GM04503 (cell line): ENCODE results near the gene S100A8.

ENCODE experiments used
- DNase-seq: peaks from one replicate; pipeline ENCODE4 v3.0.0-alpha.2; 2012; ENCODE audit warnings: low read depth

Gene S100A8

DNA sequence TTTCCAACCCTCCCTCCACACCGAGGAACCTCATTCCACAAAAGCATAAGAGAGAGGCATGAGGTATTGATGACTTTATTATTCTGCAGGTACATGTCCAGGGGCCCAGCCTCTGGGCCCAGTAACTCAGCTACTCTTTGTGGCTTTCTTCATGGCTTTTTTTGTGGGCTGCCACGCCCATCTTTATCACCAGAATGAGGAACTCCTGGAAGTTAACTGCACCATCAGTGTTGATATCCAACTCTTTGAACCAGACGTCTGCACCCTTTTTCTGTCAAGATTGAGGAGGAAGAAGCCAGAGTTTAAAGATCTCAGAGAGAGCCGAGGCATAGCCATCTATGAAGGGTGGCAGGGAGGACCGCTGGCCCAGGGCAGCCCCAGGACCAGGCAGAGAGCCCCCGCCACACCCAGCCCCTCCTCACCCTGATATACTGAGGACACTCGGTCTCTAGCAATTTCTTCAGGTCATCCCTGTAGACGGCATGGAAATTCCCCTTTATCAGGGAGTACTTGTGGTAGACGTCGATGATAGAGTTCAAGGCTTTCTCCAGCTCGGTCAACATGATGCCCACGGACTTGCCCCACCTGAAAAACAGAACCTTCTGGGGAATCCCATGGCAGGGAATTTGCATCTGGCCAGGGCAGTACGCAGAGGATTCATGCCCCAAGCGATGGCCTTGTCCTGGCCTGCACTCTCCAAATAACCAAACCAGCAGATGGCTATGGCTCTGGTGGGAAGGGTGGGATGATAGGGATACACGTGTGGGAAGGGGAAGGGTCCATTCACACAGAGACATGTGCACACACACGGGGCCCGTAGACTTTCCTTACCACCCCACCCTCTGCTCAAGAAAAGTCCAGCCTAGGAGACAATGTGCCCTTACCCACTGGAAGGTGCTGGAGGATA is 647 bp downstream of the S100A8 start:
- DNase-seq: no peak

DNA sequence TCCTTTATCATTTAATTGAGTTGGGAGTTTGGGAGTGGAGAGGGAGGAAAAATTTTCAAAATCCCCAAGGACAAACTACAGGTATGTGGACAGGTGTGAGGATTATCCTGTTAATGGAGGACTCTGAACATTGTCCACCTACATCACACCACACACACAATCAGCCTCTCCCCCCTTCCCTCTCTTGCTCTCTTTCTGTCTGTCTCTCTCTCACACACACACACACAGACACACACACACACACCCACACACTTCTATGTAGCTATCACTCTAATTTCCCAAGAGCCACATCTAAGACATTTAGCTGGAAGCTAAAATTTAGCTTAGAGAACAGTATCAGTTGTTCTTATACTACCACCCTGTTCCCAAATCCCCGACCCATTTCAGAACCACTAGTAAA is 1.5 kb downstream of the S100A8 start:
- DNase-seq: no peak

DNA sequence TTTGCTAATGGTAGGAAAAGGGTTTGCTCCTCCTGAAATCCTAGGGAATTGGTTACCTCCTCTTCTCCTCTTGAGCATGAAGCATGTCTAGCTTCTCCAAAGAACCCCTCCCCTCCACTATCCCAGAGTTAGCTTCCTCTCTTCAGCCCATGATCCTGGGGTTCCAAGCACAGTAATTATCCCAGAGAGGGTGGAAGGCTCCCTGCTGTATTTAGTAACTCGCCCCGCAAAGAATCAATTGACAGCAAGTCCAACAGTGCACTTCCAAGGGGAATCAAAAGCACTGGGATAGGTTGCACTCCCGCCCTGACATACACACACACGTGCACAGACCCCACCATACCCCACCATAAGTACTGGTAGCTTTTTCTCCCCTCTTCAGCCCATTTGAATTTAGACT is 3.1 kb downstream of the S100A8 start:
- no peak for DNase-seq

DNA sequence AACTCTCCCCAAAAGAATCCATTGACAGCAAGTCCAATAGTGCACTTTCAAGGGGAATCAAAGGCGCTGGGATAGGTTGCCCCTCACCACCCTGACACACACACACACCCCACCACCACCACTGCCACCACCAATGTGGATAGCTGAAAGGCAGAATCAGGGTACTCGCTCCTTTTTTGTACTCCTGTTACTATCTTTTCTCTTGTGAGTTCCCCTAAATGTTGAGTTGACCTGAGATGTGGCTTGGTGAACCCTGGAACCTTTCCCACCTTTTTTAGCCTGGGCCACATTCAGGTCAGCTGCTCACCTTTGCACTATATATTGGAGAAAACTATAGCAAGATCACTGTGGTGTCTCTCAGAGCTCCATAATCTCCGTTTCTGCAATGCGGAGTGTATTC is 3.9 kb downstream of the S100A8 start:
- no peak for DNase-seq

DNA sequence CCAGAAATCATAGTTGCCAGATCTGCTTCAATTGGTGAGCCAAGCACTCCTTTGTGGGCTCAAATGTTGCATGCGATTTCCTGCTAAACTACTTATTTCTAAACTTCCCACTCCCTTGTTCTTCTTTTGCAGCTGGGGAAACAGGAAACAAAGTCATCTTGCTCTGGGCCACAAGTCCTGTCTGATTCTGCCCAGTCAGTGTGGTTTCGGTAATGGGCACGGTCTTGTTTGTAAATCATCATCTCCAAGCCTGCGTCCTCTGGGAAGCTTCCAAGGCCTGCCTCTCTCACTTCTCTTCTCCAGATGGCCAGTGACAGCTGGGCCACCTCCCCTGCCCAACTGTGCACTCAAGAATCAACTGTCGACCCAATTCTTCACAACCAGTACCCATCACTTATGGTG is 4.4 kb downstream of the S100A8 start:
- DNase-seq: no peak

DNA sequence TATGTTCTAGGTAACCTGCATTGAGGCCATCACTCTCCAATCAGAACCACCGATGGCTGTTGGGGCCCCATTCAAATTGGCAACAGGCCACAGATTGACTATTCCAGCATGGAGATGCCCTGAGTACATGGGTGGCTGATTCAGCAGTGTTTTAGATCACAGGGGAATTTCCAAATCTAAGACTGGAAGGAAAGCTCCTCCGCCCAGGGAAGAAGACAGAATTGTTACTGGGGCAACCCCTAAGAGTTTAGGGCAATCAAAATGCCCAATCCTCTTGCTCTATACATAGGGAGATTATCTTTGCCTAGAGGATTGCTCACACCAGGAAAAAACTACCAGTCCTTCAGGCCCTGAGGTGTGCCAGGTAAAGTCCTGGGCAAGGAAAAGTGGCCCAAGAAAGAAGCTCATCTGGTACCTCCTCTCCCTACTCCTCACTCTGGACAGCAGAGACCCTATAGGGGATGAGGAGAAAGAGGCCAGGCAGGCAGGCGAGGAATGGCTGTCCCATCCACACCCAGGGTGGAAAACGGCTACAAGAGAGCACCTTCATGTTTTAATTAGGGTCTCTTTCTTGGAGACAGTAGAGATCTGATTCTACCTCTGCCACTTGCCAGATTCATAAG is 5.8 kb downstream of the S100A8 start:
- no peak for DNase-seq

DNA sequence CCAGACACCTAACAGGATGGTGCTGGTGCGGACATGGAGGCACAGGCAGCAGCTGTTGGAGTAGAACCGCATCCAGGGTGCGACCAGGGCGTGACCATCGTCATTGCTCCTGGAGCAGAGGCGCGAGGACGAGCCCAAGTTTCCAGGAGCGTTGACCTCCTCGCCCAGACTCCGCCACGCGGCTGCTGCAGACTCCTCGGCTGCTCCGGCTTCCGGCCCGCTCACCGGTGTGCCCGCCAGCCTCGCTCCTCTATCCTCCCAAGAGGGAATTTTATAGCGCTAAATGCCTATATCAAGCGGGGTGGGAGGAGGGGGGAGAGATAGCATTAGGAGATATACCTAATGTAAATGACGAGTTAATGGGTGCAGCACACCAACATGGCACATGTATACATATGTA is 10.2 kb downstream of the S100A8 start:
- no peak for DNase-seq

DNA sequence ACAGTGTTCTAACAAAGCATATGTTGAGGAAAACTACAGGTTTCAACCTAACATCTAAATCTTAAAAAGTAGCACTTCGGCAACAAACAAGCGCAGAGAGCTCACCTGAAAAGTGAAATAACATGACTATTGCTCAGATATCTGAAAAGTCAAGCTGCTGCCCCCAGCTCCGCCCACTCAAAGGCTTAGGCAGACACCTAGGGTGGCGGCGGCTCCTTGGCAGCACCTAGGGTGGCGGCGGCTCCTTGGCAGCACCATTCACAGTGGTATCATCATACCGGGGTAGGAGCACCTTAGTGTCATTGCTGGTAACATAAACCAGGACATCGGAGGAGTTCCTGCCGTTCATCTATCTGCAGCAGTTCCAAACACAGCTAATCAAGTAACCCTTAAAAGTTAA is 11.3 kb downstream of the S100A8 start:
- DNase-seq: no peak

DNA sequence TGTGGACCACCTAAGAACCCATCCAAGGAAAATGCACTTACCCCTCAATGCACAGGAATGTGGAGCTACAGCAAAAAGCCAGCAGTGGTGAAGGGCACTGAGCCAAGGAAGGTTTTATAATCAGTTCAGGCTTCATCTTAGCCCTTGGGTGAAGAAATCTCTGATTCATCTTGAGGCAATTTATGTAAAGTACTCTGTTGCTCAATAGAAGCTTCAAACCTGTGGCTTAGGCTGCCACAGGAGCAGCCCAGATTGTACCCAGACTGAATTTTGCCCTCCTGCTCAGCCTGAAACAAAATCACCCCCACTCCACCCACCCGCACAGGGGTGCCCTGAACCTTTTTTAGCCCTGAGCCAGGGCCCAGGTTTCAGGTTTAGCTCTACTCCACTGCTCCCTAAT is 15.4 kb downstream of the S100A8 start, which contains the start of gene S100A12:
S100A12 (minus strand) TSS at position 111 of the 400 bp plus-strand sequence. CDS start 1,029 bp downstream, outside the sequence.
- DNase-seq: peak; percentile 64

DNA sequence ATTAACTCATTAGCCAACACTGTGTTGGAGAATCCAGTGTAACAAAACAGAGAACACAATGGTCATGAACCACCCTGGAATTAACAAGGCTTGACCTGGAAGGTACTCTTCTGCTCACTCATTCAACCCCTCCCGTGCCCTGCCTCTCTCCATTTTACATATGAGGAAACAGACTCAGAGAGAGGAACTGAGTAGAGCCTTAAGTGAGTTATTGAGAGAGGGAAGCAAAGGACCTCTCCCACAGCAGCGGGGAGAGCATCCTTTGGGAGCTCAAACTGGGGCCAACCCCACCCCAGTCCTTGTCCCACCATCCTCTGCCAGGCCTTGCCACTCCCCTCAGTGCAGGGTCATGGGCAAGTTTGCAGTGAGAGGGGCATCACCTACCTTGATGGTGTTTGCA is 16.8 kb downstream of the S100A8 start:
- DNase-seq: no peak

DNA sequence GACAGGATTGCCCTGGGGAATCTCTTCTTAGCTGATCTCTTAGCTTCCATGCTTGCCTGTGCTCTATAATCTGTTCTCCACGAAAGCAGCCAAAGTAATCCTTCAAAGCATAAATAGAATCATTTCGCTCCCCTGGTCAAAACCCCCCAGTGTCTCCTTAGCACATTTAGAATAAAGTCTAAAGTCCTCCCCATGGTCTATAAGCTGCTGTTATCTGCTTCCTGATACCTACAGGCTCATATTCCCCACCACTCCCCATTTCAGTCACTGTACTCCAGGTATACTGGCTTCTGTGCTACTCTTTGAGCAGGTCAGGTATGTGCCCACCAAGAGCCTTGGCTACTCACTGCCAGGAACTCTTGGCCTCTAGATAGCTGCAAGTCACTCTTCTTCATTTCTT is 18.3 kb downstream of the S100A8 start:
- no peak for DNase-seq

DNA sequence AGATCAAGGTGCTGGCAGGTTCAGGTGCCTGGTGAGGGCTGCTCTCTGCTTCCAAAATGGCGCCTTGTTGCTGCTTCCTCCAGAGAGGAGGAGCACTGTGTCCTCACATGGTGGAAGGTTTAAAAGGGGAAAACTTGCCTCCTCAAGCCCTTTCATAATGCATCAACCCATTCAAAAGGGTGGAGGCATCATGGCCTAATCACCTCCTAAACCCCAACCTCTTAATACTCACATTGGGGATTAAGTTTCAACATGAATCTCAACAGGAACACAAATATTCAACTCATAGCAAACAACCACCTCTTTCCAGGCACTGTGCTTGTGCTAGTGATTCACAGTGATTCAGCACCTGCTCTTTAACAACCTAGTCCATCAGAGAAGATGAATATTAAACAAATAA is 19.6 kb downstream of the S100A8 start:
- DNase-seq: no peak

DNA sequence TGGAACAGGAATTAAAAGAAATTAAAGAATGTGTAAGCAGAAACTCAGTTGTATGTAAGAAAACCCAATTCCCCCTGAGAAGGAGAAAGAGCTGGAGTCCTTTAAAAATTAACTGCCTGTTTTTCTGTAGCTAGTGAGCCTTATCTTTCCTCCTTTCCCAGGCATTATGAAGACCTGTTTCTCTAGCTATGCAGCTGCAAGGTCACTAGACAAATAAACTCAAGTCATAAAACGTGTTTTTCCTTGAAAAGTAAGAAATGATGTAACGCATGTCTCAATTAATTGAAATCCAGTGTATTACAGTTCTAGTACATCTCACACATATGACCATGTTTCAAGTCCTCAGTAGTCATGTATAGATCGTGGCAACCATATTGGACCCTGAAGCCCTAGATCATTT is 20.7 kb downstream of the S100A8 start:
- DNase-seq: no peak

DNA sequence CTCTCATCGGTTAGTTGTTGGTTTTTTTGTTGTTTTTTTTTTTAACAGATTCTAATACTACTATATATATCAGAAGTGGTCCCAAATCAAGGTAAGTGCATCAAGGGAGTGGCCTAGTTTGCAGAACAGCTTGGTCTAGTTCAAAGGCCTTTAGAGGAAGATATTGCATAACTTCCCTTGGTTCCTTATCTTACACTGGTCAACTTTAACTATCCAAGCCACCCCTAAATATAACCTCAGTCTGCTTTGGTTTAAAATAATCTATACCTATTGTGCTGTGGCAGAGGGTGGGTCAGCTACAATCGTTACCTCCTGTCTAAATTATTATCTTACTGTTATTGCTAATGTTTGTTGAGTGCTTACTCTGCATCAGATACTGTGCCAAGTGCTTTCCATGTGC is 22.4 kb downstream of the S100A8 start:
- DNase-seq: no peak

DNA sequence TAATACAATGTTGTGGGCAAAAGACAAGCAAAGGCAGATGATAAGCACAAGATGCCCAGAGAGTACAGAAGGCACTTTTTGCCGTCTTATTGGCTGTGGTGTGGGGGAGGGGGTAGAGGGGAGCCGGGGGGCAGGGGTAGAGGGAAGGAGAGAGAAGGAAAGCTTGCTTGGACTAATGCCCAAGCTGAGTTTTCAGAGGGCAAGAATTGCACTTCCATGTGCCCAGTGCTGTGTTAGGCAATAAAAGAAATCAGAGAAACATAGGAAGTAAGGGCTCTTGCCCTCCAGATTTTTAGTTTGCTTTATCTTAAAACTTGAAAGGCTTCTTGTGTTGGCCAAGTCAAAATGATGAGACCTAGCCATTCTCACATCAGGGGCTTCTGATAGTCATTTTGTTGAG is 23.8 kb downstream of the S100A8 start:
- no peak for DNase-seq

DNA sequence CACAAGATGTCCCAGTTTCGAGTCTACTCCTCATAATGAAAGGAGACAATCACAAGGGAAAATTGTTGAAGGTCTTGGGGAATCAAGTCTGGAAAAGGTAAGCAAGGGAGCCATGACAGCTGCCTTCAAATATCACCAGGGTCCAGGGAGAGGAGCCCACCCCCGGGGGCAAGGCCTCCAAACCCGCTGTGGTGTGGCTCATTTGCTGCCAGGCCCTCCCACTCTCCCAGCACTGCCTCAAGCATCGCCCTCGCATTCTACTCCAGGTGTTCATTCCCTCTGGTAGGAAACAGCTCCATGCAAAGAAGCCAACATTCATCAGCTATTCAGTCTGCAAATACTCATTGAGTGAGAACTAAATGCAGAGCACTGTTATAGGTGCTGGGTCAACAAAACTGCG is 24.6 kb downstream of the S100A8 start:
- DNase-seq: no peak

DNA sequence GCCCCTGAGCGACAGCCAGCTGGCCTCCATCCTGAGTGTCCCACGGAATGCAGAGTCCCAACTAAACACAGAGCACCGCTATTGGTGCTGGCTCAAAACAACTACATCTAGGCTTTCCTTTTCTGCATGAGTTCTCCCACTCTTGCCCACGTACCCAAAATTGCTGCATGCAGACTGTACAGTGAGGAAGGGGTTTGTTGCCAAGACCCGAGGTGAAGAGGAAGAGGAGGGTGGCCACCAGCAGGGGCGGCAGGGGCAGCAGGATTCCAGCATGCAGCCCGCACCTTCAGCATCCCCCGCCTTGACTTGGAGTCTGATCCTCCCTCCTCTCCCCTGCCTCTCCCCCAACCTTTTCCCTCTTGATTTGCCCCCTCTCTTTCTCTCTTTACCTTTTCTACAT is 25.2 kb downstream of the S100A8 start:
- DNase-seq: no peak

DNA sequence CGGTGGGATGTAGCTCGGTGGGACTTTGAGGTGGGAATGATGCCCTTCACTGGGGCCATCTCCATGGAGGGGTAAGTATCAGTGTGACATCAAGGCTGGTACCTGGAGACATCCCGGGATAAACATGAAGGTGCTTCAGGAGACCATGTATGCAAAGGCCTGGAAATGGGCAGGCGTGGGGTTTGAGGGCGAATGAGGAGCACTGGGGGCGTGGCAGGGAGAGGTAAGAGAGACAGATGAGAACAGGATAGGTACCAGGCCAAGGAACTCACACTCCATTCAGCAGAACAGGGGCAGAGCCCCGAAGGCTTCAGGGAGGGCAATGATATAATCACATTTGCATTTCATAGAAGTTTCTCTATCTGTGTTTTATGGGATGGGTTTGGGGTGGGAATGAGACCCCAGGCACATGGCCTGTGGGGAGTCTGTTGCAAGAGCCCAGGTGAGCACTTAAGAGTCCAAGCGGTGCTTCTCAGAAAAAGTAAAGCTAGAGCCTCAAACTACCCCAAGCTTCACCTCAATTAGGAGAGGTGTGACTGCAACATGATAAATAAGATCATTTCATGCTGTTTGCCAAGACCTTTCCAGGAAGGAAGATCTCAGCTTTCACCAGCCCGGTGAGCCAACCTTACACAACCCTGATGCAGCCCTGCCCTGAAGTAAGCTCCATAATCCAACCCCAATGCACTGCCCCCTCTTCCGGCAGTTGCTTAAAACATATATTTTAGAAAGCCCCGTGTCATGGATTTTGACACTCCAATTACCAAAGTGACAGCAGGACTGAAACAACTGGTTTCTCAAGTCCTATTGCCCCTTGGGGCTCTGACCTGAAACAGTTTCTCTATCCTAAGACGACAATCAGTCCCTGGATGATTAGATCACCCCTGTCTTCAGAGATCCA is 25.9 kb downstream of the S100A8 start:
- DNase-seq: no peak

DNA sequence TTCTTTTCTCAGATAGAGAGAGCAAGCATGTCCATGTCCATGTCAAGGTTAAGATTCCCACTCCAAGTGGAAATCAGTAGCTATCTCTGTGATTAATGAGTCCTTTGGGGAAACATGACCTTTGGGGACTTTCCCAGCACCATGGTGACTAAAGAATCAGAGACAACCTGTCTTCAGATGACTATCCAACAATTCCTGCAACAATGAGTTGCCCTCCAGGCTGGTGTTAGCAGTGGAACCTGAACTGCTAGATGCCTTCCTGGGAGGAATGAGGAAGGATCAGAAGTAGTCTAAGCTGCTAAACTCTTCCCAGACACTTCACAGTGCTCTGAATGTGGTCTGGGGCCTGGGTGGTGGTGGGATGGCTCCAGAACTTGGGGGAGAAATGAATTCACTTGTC is 26.7 kb downstream of the S100A8 start:
- DNase-seq: no peak

DNA sequence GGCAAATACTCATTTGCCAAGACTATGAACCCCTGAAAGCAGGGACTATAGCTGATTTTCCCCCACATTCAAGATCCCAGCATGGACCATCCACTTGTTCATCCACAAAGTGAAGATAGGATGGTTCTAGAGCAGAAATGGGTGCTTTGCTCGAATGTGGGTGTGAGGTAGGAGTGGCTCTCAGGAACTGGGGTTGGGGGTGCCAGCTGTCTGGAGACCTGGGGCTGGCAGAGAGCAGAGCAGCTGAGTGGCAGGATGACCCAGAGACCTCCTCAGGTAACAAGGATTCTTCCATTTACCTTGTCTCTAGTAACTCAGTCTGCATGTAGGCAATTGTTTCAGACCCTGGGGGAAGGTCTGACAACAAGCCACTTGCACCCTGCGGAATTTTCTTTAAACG is 27.2 kb downstream of the S100A8 start:
- DNase-seq: no peak

DNA sequence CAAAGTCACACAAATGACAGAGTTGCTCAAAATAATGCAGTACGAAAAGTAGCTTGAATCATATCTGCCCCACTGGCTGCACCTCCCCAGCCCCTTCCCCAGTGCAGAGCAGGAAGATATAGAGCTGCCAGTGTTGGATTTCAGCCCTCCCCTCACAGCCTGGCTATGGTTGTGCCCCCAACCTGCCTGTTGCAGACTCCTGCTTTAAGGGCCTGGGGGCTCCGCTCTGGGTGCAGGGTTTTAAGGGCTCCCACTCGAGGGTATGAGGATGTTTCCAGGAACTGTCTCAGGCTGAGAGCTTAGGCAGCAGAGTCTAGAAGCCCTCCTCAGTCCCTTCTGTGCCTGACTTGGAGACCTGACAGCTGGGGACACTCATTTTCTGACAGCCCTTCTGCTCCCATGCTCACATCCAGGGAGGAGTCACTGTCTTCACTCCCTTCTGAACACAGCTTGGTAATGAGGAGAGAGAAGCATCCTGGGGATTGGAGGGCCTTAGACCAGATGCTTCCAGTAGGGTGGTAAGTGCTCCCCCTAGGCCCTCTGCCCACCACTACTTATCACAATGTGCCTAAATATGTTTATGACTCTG is 28.6 kb downstream of the S100A8 start:
- DNase-seq: no peak

DNA sequence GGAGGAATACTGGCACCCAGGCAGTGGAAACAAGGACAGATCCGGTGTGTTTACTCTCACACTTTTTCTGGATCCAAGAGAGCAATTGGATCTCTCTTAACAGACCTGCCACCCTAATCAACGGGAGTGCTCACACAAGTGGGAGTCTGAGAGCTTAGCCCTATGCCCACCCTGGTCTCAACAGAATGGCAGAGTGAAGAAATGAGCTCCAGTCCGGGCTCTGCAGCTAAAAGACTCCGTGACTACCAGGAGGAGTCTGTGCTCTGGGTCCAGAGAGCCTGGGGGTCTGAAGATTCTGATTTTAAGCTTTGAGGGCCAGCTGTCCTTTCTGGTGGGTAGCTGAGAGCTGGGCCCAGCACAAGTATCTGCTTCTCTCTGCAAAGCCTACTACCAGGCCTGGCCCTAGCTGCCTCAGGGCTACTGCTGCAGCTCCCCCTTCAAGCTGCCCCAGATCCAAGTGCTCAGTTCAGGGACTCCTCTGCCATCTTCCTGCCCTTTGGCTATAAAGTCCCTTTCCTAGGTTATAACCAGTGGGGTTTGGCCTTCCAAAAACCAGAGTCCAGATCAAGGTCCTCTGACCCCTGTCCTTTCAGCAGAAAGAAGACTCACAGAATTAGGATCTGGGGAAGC is 29.3 kb downstream of the S100A8 start:
- DNase-seq: no peak
